Heart left ventricle (tissue), 16 donors: ENCODE measurements around the gene PTBP1. TPM values are rescaled to one million over a fixed set of nuclear protein-coding genes. Genes with fewer than 3 reads are reported as not detected.

Source experiments
- ATAC-seq, 4 donors: fragments of 200-7000 bp; cut with Tn5 transposase; one replicate each; pipeline ENCODE4 v1.9.1; 2020 to 2022; ENCODE audit warnings: moderate library complexity in 4 of 4, mild to moderate bottlenecking in 3 of 4, moderate number of reproducible peaks in 1 of 4
- DNase-seq, 5 donors: peaks; one replicate each; pipeline ENCODE4 v3.0.0-alpha.2; 2020
- H3K27ac ChIP-seq, 12 donors: fragments of 200-600 bp; sonication (generic) in 4 of 12; one replicate each; pipeline versions ENCODE4 v1.5.0 to v1.8.0; 2016 to 2022; ENCODE audit warnings: mild to moderate bottlenecking in 2 of 12
- H3K27me3 ChIP-seq, 9 donors: fragments of 200-600 bp; sonication (generic) in 2 of 9; one replicate each; pipeline versions ENCODE4 v1.5.1 to v1.8.0; 2016 to 2022; ENCODE audit warnings: mild to moderate bottlenecking in 3 of 9
- H3K36me3 ChIP-seq, 9 donors: fragments of 200-600 bp; sonication (generic) in 2 of 9; one replicate each; pipeline versions ENCODE4 v1.5.0 to v1.8.0; 2018 to 2022; ENCODE audit warnings: mild to moderate bottlenecking in 2 of 9
- H3K4me1 ChIP-seq, 12 donors: fragments of 200-600 bp; sonication (generic) in 4 of 12; one replicate each; pipeline versions ENCODE4 v1.5.0 to v1.8.0; 2016 to 2022; ENCODE audit warnings: mild to moderate bottlenecking in 3 of 12
- H3K4me3 ChIP-seq, 12 donors: fragments of 200-600 bp; sonication (generic) in 4 of 12; one replicate each; pipeline versions ENCODE4 v1.5.0 to v1.8.0; 2017 to 2022; ENCODE audit warnings: mild to moderate bottlenecking in 9 of 12, moderate library complexity in 4 of 12
- H3K9me3 ChIP-seq, 12 donors: fragments of 200-600 bp; sonication (generic) in 4 of 12; one replicate each; pipeline versions ENCODE4 v1.5.0 to v1.8.0; 2016 to 2022; ENCODE audit warnings: mild to moderate bottlenecking in 1 of 12
- POLR2A ChIP-seq, 2 donors: fragments of 450-650 bp; IDR thresholded peaks; one replicate each; pipeline ENCODE4 v1.6.1; 2017; ENCODE audit warnings: antibody characterized with exemption in 2 of 2, mild to moderate bottlenecking in 2 of 2, moderate library complexity in 2 of 2
- WGBS, 4 donors: extraction: QIAGEN DNeasy Blood & Tissue Kit in 2 of 4; methylation state at CpG; one replicate each; pipeline versions ENCODE4 v1.1.5 to v1.1.7; 2013 to 2018; 5-methylcytosine and 5-hydroxymethylcytosine counted together
- intact Hi-C, 10 donors: fragments of 100-400 bp; cut with DNase I; formaldehyde crosslinking; loops; one replicate each; pipeline versions ENCODE4 v1.11.1 to v1.14.2; 2022
- polyA plus RNA-seq, 2 donors: library from polyadenylated mRNA; stranded (reverse); fragments of 200-250 nt; gene quantifications; one replicate each; pipeline ENCODE4 v1.2.3, GENCODE V29; 2013
- total RNA-seq, 9 donors: library from RNA; depleted of rRNA in 2 of 9; stranded (reverse); fragments of >200 nt in 2 of 9; fragmentation: NEBNext Ultra II Directional in 3 of 9; extraction: Animal tissue kit (Norgen Biotek cat#: 25700) in 3 of 9; gene quantifications; one replicate each; pipeline versions ENCODE4 v1.1.0 to v1.2.4, GENCODE V29; 2016 to 2023
- TF ChIP-seq, protein P1 (sequence below), 12 donors: fragments of 200-600 bp; sonication (generic) in 4 of 12; IDR thresholded peaks; one replicate each; pipeline versions ENCODE4 v1.5.0 to v1.8.0; 2018 to 2022; ENCODE audit warnings: antibody characterized with exemption in 12 of 12, mild to moderate bottlenecking in 5 of 12
- donor health status: ischemic (EF 13 %, LVEDD 7.1; RV severe dilation, severe dysfunction).
- donor health status: healthy with polysubstance abuse.
- donor health status: DM: no; HTN: yes; CAD: no.
- donor health status: DM: no; HTN: no; CAD: no.
- donor health status: ischemic (EF 25% LVEDD 6.9; RV normal size, moderate dysfunction).
- donor health status: ischemic (EF 25% LVEDD 5.7; RV mildly dilated, moderate dysfunction).
- donor health status: healthy.
- donor health status: DM: yes; HTN: yes; CAD: no.
- donor health status: ischemic (EF 35%, LVEDD 5.7; RV mildly dilated, moderate dysfunction).
- donor health status: nonischemic (EF 11% LVEDD 7.7; RV severe dilation, severe dysfunction).
- donor health status: DM: yes; HTN: yes; CAD: no.
- donor health status: PGD.
- donor health status: ischemic (EF 29% LVEDD 5.4; RV normal size, mild dysfunction).
- donor health status: nonischemic (EF 23%, LVEDD 6.1; RV moderate dilation, normal function).

PTBP1 gene
- total and polyA plus RNA-seq, 11 donors: 39.2 to 144 (median 55.1) TPM

DNA sequence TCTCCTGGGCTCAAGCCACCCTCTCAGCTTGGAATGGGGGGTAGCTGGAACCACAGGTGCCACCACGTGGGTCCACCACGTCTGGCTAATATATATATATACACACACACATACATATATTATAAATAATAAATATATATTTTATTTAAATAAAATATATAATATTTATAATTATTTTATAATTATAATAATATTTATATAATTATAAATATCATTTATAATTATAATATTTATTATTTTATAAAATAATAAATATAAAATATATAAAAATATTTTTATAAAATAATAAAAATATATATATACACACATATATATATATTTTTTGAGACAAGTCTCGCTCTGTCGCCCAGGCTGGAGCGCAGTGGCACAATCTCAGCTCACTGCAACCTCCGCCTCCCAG is 57.3 kb downstream of the PTBP1 start:
- Histone ChIP-seq H3K27me3 (peaks cover 9 to 57% (median 18%) of the 10 kb centered on the region in 9 donors), H3K27ac (no peak overlapping the region), H3K4me3 (no peak overlapping the region), H3K4me1 (peaks cover 0 to 34% (median 9%) of the 10 kb centered on the region in 12 donors), H3K36me3 (no peaks in the 10 kb centered on the region), H3K9me3 (no peaks in the 10 kb centered on the region)
- DNase-seq (no peak), ATAC-seq (no peak)
- 71 to 76% (median 74%) methylated on average over 6 of the region's 6 CpGs for WGBS, 4 donors
- intact Hi-C loops: loop anchor here in 3 of 10 donors (10.0 kb wide), 1 partner anchor 80 kb away; no protein-coding TSS in a partner anchor
- TF ChIP-seq, protein P1, sequence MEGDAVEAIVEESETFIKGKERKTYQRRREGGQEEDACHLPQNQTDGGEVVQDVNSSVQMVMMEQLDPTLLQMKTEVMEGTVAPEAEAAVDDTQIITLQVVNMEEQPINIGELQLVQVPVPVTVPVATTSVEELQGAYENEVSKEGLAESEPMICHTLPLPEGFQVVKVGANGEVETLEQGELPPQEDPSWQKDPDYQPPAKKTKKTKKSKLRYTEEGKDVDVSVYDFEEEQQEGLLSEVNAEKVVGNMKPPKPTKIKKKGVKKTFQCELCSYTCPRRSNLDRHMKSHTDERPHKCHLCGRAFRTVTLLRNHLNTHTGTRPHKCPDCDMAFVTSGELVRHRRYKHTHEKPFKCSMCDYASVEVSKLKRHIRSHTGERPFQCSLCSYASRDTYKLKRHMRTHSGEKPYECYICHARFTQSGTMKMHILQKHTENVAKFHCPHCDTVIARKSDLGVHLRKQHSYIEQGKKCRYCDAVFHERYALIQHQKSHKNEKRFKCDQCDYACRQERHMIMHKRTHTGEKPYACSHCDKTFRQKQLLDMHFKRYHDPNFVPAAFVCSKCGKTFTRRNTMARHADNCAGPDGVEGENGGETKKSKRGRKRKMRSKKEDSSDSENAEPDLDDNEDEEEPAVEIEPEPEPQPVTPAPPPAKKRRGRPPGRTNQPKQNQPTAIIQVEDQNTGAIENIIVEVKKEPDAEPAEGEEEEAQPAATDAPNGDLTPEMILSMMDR (IDR thresholded peaks at IDR 0.05): no peak
- no peak for TF ChIP-seq POLR2A (IDR thresholded peaks at IDR 0.05)

DNA sequence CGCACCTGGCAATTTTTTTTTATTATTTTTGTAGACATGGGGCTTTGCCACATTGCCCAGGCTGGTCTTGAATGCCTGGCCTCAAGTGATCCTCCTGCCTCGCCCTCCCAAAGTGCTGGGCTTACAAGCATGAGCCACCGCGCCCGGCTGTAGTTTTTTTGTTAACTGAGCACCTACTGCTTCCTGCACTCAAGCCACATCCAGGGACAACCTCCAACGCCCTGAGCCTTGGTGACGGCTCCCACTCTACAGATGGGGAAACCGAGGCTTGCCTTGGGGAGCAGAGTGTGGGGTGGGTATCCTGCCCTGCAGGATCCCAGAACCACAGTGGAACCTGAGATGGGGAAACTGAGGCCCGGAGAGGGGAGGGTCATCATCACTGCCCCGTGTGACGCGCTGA is 57.9 kb downstream of the PTBP1 start:
- Histone ChIP-seq H3K9me3 (no peaks in the 10 kb centered on the region), H3K4me3 (no peak overlapping the region), H3K36me3 (no peaks in the 10 kb centered on the region), H3K4me1 (peaks cover 0 to 40% (median 9%) of the 10 kb centered on the region in 12 donors), H3K27me3 (peaks cover 9 to 63% (median 24%) of the 10 kb centered on the region in 9 donors), H3K27ac (no peak overlapping the region)
- intact Hi-C loops: loop anchor here in 9 of 10 donors (5.0 to 10.0 kb wide), 5 partner anchors 67 to 127 kb away; partner anchors contain the start of gene WDR18 (in 2 of the 9)
- 80 to 90% (median 87%) methylated on average over 5 to 12 of the region's 12 CpGs for WGBS, 4 donors
- DNase-seq (no peak), ATAC-seq (no peak)
- no peak for TF ChIP-seq POLR2A (IDR thresholded peaks at IDR 0.05)
- TF ChIP-seq, protein P1 (IDR thresholded peaks at IDR 0.05): no peak

DNA sequence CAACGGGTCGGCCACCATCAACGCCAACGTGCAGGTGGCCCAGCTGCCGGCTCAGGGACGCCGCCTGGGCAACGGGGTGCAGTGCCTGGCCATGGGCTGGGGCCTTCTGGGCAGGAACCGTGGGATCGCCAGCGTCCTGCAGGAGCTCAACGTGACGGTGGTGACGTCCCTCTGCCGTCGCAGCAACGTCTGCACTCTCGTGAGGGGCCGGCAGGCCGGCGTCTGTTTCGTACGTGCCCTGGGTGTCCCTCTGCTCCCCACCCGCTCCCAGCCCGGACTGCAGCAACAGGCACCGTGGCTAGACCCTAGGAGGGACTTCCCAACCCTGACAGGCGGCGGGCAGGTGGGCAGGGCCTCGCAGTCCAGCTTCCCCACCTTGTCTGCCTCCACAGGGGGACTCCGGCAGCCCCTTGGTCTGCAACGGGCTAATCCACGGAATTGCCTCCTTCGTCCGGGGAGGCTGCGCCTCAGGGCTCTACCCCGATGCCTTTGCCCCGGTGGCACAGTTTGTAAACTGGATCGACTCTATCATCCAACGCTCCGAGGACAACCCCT is 58.4 kb downstream of the PTBP1 start:
- ATAC-seq (no peak), DNase-seq (peak in 1 of 5 donors; percentile 22)
- H3K4me3 ChIP-seq: no peak overlapping the region
- H3K4me1 ChIP-seq: peaks cover 0 to 41% (median 6%) of the 10 kb centered on the region in 12 donors
- H3K27ac ChIP-seq: no peak overlapping the region
- peaks cover 9 to 68% (median 29%) of the 10 kb centered on the region in 9 donors for H3K27me3 ChIP-seq
- no peaks in the 10 kb centered on the region for H3K9me3 ChIP-seq
- H3K36me3 ChIP-seq: no peaks in the 10 kb centered on the region
- WGBS, 4 donors: 68 to 74% (median 71%) methylated on average over 31 to 40 of the region's 40 CpGs
- intact Hi-C loops: loop anchor here in 9 of 10 donors (2.0 to 10.0 kb wide), 6 partner anchors 65 to 127 kb away; partner anchors contain the start of gene WDR18 (in 2 of the 9)
- TF ChIP-seq POLR2A (IDR thresholded peaks at IDR 0.05): no peak

DNA sequence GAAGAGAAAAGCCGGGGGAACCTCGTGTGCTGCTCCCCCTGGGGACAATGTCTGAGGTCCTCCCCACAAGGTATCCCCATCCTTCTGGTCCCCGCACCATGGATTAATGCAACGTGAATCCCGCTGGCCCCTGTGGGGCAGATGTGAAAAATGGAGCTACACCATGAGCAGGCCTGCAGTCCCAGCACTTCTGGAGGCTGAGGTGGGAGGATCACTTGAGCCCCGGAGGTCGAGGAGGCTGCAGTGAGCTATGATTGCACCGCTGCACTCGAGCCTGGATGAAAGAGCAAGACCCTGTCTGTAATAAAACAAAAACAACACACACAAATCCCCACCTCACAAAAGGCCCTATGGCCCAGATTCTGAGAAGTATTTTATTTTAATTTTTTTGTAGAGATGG is 61.0 kb downstream of the PTBP1 start:
- intact Hi-C loops: loop anchor here in 9 of 10 donors (5.0 to 10.0 kb wide), 5 partner anchors 64 to 124 kb away; partner anchors contain the start of gene WDR18 (in 2 of the 9)

More for the DNA sequence above, 61.0 kb downstream of the PTBP1 start:
- Histone ChIP-seq H3K9me3 (no peaks in the 10 kb centered on the region), H3K4me1 (peaks cover 0 to 31% (median 2%) of the 10 kb centered on the region in 12 donors), H3K27ac (peak overlapping the region in 1 of 12 donors; percentile 40), H3K4me3 (no peak overlapping the region), H3K27me3 (peaks cover under 1 to 52% (median 19%) of the 10 kb centered on the region in 9 donors), H3K36me3 (no peaks in the 10 kb centered on the region)
- 75 to 81% (median 79%) methylated on average over 9 of the region's 9 CpGs for WGBS, 4 donors
- no peak for ATAC-seq
- DNase-seq: no peak
- TF ChIP-seq POLR2A (IDR thresholded peaks at IDR 0.05): no peak
